T-helper 1 cell (primary cell): ENCODE results near the gene ATP8B2.
"Not testable (repeated sequence)": the region's sequence is repeated elsewhere in the genome, so short reads cannot be mapped to it uniquely, and the experiment has no call there.

ENCODE experiments used
- DNase-seq, 5 donors: peaks; one replicate each; pipeline ENCODE4 v3.0.0-alpha.2; 2012 to 2020
- total RNA-seq, 4 donors: gene quantifications; one replicate each; lab custom pipeline; 2026; lab: John Stamatoyannopoulos, UW

The ATP8B2 gene
- total RNA-seq, result 449 to 555 (median 499) reads per million in 4 donors

DNA sequence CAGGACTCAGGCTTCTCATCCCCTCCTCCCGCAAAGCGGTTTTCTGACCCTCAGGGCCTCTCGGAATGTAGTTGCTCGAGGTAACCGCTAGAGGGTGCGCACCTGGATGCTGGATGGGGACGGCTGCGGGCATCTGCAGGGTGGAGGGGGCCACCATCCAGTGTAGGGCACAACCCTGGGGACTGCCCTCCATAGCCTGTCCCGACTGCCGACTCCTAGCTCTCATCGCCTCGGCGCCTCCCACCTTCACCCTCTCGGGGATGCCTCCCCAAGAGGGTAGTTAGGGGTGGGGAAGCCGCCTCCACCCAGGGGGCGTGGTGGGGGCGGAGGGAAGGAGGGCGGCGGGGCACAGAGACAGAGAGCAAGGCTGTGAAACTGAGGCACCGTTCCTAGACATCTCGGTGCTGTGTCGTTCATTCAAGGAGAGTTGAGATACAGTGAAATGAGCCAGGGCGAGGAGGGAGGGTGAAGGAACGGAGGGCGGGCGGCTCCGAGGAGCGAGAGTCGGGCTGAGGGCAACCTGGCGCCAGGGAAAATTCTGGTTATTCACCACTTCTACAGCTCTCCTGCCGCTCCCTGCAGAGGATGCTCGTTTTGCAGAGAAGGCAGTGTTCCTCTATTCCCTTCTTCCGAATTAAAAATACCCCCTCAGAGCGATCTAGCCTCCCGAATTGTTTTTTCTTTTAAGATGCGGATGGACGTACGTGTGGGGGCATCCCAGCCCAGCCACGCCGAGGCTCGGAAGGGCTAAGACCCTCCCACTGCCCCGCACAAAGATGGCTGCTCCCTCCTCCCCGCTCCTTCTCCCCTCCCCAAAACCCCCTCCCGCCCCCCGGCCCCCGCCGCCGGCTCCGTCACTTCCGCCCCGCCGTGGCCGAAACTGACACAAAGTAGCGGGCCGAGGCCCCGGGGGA, at the start of gene ATP8B2:
TSS of gene ATP8B2 (plus strand) at position 857 of the 914 bp plus-strand sequence. CDS start 2,617 bp downstream, outside the sequence.
- peak; percentile 62 to 83 (median 73) for DNase-seq

DNA sequence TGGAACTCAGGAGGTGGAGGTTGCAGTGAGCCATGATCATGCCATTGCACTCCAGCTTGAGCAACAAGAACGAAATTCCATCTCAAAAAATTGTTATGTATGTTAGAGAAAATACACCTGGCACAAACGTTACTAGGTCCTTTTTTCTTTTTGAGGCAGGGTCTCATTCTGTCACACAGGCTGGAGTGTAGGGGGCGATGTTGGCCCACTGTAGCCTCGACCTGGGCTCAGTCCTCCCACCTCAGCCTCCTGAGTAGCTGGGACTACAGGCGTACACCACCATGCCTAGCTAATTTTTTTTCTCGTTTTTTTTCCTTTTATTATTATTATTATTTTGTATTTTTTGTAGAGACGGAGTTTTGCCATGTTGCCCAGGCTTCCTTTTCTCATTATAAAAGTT, 48.5 kb upstream of the ATP8B2 start:
- DNase-seq, result peak in 2 of 5 donors; percentile 13 to 17

DNA sequence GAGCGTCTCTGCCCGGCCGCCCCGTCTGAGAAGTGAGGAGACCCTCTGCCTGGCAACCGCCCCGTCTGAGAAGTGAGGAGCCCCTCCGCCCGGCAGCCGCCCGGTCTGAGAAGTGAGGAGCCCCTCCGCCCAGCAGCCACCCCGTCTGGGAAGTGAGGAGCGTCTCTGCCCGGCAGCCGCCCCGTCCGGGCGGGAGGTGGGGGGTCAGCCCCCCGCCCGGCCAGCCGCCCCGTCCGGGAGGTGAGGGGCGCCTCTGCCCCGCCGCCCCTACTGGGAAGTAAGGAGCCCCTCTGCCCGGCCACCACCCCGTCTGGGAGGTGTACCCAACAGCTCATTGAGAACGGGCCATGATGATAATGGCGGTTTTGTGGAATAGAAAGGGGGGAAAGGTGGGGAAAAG, 37.7 kb upstream of the ATP8B2 start:
- not testable (repeated sequence) for DNase-seq

GRCh38 chr1:154288661-154289060, 36.7 kb upstream of the ATP8B2 start:
- DNase-seq, result no peak

- DNase-seq, result no peak
Measured at GRCh38 chr1:154290921-154291320, 34.4 kb upstream of the ATP8B2 start.

DNA sequence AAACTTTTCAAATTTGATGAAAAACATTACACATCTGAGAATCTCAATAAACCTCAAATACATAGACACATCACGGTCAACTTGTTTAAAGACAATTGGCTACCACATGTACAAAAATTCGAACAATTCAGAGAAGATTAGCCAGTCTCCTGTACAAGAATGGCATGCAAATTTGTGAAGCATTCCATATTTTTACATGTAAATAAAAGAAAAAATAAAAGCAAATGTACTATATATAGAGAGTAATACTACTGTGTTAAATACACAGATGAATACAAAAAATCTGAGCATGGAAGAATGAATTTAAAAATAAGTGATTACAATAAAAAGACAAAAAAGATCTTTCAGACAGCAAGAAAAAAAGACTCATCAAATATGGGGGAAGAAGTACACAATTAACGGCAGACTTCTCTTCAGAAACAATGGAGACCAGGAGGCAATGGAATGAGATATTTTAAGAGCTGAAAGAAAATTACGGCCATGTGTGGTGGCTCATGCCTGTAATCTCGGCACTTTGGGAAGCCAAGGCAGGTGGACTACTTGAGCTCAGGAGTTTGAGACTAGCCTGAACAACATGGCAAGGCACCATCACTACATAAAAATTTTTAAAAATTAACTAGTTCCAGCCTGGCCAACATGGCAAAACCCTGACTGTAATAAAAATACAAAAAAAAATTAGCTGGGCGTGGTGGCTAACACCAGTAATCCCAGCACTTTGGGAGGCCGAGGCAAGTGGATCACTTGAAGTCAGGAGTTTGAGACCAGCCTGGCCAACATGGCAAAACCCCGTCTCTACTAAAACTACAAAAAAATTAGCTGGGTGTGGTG, 29.7 kb upstream of the ATP8B2 start:
- DNase-seq, result no peak

- no peak for DNase-seq
Measured at GRCh38 chr1:154301582-154301981, 23.7 kb upstream of the ATP8B2 start.

DNA sequence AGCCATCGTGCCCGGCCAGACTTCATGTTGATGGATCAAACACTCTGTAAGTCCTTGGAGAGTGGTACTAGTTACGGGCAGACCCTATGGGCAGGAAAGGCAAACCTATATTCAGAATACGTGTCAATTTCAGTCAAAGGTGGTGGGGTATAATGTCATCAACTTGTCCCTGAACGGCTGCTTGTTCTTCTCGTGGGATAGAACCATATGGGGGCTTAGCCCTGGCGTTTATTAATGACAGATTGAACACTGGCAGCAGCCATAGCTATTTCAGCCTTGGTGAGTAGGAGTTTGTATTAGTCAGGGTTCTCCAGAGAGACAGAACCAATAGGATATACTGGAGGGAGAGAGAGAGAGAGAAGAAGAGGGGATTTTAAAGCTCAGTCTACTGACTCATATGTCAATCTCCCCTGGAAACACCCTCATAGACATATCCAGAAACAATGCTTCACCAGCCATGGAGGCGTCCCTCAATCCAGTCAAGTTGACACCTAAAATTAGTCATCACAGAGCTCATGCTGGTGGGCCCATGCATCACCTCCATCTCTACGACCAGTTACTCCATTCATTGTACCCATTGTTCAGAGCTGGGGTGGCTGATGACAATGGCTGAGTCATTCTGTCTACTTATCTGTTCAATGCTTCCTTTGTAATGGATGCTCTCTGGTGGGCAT, 20.5 kb upstream of the ATP8B2 start:
- DNase-seq, result peak in 1 of 5 donors; percentile 34

GRCh38 chr1:154306151-154306550, 19.2 kb upstream of the ATP8B2 start:
- no peak for DNase-seq

DNA sequence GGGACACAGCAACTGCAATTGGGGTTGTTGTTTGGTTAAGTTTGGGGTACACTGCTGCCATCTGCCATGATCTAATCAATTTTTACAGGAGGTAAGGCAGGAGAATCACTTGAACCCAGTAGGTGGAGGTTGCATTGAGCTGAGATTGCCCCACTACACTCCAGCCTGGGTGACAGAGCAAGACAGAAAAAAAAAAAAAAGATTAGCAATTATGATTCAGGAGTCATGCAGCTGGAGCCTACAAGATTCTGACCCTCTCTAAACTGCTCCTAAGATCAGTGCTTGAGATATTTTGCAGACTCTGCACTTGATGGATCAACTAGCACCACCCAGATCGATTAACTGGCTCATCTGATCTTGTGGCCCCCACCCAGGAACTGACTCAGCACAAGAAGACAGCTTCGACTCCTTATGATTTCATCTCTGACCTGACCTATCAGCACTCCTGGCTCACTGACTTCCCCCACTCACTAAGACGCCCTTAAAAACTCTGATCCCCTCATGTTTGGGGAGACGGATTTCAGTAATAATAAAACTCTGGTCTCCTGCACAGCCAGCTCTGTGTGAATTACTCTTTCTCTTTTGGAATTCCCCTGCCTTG, 17.6 kb upstream of the ATP8B2 start:
- DNase-seq, result peak in 1 of 5 donors; percentile 42

DNA sequence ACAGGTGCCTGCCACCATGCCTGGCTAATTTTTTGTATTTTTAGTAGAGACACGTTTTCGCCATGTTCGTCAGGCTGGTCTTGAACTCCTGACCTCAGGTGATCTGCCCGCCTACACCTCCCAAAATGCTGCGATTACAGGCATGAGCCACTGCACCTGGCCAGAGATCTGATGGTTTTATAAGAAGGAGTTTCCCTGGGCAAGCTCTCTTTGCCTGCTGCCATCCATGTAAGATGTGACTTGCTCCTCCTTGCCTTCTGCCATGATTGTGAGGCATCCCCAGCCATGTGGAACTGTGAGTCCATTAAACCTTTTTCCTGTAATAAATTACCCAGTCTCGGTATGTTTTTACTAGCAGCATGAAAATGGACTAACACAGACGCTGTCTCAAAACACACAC, 16.2 kb upstream of the ATP8B2 start:
- not testable (repeated sequence) for DNase-seq

DNA sequence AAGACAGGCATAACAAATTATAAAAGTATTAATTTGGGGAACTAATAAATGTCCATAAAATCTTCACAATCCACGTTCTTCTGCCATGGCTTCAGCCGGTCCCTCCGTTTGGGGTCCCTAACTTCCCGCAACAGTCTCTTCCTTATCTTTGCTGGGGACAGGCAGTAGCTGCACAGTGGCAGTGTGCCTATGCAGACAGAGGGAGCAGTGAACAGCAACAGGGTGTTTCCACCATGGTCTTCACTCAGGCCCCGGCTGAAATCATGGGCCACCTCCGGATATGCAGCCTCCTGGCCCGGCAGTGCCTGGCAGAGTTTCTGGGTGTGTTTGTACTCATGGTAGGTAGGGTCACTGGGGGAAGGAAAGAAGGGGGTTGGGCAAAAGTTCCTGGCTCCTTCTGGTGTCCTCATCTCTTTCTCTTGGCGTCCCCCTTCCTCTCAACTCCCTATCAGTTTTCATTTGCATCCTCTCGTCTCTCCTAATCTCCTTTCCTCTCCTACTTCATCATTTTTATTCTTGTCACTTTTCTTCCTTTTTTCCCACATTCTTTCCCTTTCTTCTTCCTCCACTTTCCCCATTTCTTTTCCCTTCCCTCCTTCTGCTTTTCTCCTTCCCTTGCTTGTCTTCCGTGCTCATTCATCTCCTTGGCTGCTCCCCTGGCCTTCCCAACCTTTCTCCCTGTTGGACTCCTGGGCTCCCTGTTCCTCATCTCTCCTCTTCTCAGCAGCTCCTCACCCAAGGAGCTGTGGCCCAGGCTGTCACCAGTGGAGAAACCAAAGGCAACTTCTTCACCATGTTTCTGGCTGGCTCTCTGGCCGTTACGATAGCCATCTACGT, 12.9 kb upstream of the ATP8B2 start:
- DNase-seq, result not testable (repeated sequence)

DNA sequence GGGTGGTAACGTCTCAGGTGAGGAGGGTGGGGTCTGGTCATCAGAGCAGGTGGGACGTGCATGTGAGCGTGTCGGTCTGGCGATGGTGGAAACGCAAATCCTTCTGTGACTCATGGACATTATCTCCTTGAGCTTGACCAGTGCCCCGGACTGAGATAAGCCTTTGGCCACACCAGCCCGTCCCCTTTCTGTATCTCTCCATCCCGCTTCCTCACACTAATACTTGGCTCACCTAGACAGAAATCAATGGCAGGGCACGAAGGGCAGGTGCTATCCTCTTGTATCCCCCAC, 12.3 kb upstream of the ATP8B2 start:
- no peak for DNase-seq

- DNase-seq, result not testable (repeated sequence)
Measured at GRCh38 chr1:154314226-154314625, 11.1 kb upstream of the ATP8B2 start.

DNA sequence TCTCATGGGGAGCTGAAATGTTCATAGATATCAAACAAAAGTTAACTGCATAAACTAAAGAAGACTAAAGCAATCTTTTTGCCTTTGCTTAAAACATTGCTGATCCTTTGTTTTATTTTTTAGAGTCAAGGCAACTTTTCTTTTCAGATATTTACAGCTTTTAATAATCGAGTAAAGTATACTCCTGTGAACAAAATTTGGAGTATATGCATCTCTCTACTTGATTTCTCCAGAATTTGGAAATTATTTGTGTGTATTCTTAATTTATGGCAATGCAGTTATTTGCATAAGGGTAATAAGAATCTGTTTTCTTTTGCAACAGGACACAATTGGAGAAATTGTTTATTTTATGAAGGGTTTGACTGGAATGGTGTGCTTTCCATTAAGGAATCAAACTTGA, 8.6 kb upstream of the ATP8B2 start:
- no peak for DNase-seq

GRCh38 chr1:154318386-154318785, 6.9 kb upstream of the ATP8B2 start:
- DNase-seq, result no peak

DNA sequence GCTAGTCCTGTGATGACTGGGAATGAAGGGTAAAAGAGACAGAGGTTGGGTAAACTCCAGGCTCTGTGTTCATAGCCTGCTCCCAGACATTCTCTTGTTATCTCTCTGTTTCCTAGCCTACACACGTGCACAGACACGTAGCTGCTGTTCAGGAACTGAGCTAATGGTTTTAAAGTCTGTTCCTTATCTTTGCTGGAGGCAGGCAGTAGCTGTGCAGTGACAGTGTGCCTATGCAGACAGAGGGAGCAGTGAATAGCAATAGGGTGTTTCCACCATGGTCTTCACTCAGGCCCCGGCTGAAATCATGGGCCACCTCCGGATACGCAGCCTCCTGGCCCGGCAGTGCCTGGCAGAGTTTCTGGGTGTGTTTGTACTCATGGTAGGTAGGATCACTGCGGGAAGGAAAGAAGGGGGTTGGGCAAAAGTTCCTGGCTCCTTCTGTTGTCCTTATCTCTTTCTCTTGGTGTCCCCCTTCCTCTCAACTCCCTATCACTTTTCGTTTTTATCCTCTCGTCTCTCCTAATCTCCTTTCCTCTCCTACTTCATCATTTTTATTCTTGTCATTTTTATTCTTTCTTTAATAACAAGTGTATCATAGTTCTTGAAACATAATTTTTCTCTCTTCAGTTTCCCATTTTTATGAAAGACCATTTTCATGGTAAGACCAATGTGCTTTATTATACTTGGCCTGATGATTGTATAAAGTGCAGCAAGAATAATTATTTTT, 4.3 kb upstream of the ATP8B2 start, which contains the start of gene AQP10:
TSS of gene AQP10 (plus strand) at position 212 of the 727 bp plus-strand sequence. CDS start at position 275, 63 bp downstream.
- DNase-seq, result no peak

GRCh38 chr1:154321609-154321934, 3.8 kb upstream of the ATP8B2 start:
- not testable (repeated sequence) for DNase-seq

DNA sequence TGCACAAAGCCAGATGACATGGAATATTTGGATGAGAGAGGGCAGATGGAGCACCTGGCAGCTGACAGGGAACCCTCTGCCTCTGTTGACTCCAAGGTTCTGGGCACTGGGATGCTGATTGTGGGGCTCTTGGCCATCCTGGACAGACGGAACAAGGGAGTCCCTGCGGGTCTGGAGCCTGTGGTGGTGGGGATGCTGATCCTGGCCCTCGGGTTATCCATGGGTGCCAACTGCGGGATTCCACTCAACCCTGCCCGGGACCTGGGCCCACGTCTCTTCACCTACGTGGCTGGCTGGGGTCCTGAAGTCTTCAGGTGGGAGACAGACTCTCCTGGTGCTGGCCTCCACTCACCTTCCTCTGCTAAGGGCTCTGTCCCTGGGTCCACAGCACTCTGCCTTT, 1.8 kb upstream of the ATP8B2 start:
- no peak for DNase-seq

GRCh38 chr1:154324241-154324640, 1.1 kb upstream of the ATP8B2 start:
- DNase-seq, result no peak
